Mucosa of descending colon (tissue), 3 donors: ENCODE measurements around the gene YJEFN3. TPM values are rescaled to one million over a fixed set of nuclear protein-coding genes. Genes with fewer than 3 reads are reported as not detected.

Source experiments
- ATAC-seq: fragments of 200-7000 bp; cut with Tn5 transposase; one replicate; pipeline ENCODE4 v1.9.1; 2020; ENCODE audit warnings: mild to moderate bottlenecking, moderate library complexity
- DNase-seq, 3 donors: peaks; one replicate each; pipeline ENCODE4 v3.0.0-alpha.2; 2020
- H3K36me3 ChIP-seq: fragments of 200-600 bp; one replicate; pipeline ENCODE4 v1.8.0; 2021; ENCODE audit warnings: low read depth, mild to moderate bottlenecking
- H3K4me1 ChIP-seq: fragments of 200-600 bp; one replicate; pipeline ENCODE4 v1.8.0; 2021; ENCODE audit warnings: low read depth, mild to moderate bottlenecking
- H3K4me3 ChIP-seq: fragments of 200-600 bp; one replicate; pipeline ENCODE4 v1.8.0; 2021; ENCODE audit warnings: mild to moderate bottlenecking
- H3K9me3 ChIP-seq: fragments of 200-600 bp; one replicate; pipeline ENCODE4 v1.8.0; 2021; ENCODE audit warnings: mild to moderate bottlenecking
- intact Hi-C, 2 donors: fragments of 100-400 bp; cut with DNase I in 1 of 2; cut with micrococcal nuclease in 1 of 2; formaldehyde crosslinking; loops; one replicate each; pipeline versions ENCODE4 v1.11.0 to v1.11.1; 2022; cut with DNase I, micrococcal nuclease
- long read RNA-seq, 2 donors: library from polyadenylated mRNA; unstranded; transcript quantifications; one replicate each; pipeline ENCODE4 v2.0.0, GENCODE V29; 2019 to 2021
- total RNA-seq, 3 donors: library from RNA; stranded (reverse); fragmentation: NEBNext Ultra II Directional in 2 of 3; extraction: Animal tissue kit (Norgen Biotek cat#: 25700) in 2 of 3; gene quantifications; one replicate each; pipeline versions ENCODE4 v1.2.1 to v1.2.4, GENCODE V29; 2021 to 2023
- TF ChIP-seq, protein P1 (sequence below): fragments of 200-600 bp; IDR thresholded peaks from one replicate; pipeline ENCODE4 v1.8.0; 2022; ENCODE audit warnings: antibody characterized with exemption, mild to moderate bottlenecking
- donor health status: DM: no; HTN: no; CAD: no; lungs with moderate emphysema.
- donor health status: DM: no; HTN: no; CAD: no.
- donor health status: DM: no; HTN: yes; CAD: no.

YJEFN3 gene, protein sequence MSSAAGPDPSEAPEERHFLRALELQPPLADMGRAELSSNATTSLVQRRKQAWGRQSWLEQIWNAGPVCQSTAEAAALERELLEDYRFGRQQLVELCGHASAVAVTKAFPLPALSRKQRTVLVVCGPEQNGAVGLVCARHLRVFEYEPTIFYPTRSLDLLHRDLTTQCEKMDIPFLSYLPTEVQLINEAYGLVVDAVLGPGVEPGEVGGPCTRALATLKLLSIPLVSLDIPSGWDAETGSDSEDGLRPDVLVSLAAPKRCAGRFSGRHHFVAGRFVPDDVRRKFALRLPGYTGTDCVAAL
- 10 to 100 TPM in 2 of 3 donors, 1 to 10 TPM in 1; 6.0 to 12.6 (median 10.6) TPM for total RNA-seq
- long read RNA-seq, donor 1, partial matches to known transcripts, result 0 of 1 reads
- long read RNA-seq, donor 1, other reads (novel, unspliced or antisense), result 1 of 1 reads
- long read RNA-seq, donor 2, partial matches to known transcripts, result 1 of 1 reads
- long read RNA-seq, donor 2, other reads (novel, unspliced or antisense), result 0 of 1 reads

DNA sequence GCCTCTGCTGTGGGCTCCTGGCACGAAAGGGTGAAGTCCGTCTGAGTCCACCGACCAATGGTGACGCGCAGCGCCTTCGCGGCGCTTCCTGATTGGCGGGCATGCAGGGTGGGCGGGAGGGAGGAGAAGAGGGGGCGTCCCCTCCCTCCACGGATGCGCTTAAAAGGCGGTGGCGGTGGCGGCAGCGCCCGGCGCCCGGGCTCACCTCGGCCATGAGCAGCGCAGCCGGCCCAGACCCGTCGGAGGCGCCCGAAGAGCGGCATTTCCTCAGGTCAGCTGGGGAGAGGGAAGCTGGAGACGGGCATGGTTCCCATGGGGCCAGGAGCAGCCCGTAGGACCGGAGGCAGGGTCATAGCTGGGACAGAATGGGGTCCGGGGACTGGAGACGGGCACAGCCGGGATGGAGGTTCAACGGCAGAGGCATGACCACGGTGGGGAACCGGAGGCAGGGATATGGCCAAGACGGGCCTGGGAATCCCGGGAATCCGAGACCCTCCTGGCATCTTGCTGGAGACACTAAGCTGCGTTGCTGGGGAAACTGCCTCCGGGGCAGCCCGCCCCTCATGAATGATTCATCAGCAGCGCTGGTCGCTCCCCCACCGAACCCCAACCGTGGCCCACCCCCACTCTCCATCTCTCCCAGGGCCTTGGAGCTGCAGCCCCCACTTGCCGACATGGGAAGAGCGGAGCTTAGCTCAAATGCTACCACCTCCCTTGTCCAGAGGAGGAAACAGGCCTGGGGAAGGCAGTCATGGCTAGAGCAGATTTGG, at the start of gene YJEFN3:
YJEFN3 (plus strand) TSS at position 191 of the 770 bp plus-strand sequence; CDS start at position 213, 22 bp downstream.
- intact Hi-C loops, result no loop called here

DNA sequence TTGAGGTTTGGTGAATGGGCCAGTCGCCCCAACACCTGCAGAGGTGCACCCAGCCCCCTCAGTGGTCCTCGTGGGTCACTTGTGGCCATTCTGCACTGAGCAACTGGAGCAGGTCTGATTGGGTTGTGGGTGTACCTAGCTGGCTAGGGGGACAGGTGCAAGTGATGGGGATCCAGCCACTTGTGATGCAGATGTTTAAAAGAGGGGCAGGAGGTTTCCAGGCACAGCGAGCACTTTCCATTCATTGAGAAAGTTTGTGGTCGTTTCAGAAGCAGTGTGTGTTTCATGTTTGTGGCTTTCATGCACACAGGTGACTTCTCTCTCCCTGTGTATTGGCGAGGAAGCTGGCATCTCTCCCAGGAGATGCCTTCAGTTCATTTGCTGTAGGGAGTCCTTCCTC, 48.0 kb upstream of the YJEFN3 start:
- intact Hi-C loops, result loop anchor here in 1 of 2 donors (10.0 kb wide), 1 partner anchor 76 kb away; the partner anchor contains the start of gene GATAD2A

More for the DNA sequence above, at the start of gene YJEFN3:
- H3K4me1 ChIP-seq, result peaks cover 6% of the 10 kb centered on the region
- DNase-seq (no peak), ATAC-seq (no peak)
- H3K4me3 ChIP-seq, result no peak within 1 kb of the TSS
- H3K36me3 ChIP-seq, result no peaks in the 10 kb centered on the region
- no peaks in the 10 kb centered on the region for H3K9me3 ChIP-seq
- TF ChIP-seq, protein P1, sequence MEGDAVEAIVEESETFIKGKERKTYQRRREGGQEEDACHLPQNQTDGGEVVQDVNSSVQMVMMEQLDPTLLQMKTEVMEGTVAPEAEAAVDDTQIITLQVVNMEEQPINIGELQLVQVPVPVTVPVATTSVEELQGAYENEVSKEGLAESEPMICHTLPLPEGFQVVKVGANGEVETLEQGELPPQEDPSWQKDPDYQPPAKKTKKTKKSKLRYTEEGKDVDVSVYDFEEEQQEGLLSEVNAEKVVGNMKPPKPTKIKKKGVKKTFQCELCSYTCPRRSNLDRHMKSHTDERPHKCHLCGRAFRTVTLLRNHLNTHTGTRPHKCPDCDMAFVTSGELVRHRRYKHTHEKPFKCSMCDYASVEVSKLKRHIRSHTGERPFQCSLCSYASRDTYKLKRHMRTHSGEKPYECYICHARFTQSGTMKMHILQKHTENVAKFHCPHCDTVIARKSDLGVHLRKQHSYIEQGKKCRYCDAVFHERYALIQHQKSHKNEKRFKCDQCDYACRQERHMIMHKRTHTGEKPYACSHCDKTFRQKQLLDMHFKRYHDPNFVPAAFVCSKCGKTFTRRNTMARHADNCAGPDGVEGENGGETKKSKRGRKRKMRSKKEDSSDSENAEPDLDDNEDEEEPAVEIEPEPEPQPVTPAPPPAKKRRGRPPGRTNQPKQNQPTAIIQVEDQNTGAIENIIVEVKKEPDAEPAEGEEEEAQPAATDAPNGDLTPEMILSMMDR, result no peak

DNA sequence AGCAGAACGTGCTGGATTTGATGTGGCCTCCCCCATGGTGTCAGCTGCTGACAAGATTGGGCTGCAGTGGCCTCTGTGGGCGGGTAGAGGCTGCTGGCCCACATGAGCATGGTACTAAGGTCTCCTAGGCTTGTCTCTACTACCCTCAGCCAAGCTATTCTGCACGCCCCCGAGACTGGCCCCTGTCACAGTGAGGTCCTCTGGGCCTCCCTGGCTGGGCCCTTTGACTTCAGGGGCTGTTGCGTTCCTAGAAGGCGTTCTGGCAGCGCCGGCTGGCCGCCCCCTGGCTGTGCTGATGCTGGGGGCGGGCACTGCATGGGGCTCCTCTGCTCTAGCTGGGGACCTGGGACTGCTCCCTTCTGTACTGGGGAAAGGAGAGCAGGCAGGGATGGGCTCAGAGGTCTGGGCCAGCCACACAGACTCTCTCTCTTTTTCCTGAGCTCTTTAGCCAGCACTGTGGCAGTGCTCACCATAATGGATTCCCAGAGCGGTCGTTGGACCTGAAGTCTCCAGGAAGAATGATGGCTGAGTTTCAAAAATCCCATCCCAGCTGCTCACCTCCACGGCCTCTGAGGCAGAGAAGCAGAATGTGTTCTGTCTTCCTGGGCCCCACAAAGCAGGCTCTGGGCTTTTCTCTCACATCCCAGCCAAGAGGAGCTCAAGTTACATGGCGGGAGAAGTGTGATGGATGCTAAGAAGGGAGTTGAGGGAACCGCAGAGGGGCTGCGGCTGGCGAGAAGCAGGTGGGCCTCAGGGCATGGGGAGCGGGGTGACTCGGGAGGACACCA, 45.7 kb upstream of the YJEFN3 start:
- DNase-seq, result peak in 1 of 3 donors; percentile 43
- Histone ChIP-seq H3K36me3 (no peaks in the 10 kb centered on the region), H3K9me3 (no peaks in the 10 kb centered on the region), H3K4me1 (peaks cover 25% of the 10 kb centered on the region), H3K4me3 (no peak overlapping the region)
- TF ChIP-seq, protein P1, result no peak
- ATAC-seq, result no peak
- intact Hi-C loops, result loop anchor here in 1 of 2 donors (10.0 kb wide), 1 partner anchor 78 kb away; the partner anchor contains the start of gene GATAD2A

More for the DNA sequence above, 48.0 kb upstream of the YJEFN3 start:
- Histone ChIP-seq H3K36me3 (no peaks in the 10 kb centered on the region), H3K4me1 (peaks cover 15% of the 10 kb centered on the region), H3K9me3 (no peaks in the 10 kb centered on the region), H3K4me3 (no peak overlapping the region)
- DNase-seq (no peak), ATAC-seq (no peak)
- TF ChIP-seq, protein P1, result no peak

DNA sequence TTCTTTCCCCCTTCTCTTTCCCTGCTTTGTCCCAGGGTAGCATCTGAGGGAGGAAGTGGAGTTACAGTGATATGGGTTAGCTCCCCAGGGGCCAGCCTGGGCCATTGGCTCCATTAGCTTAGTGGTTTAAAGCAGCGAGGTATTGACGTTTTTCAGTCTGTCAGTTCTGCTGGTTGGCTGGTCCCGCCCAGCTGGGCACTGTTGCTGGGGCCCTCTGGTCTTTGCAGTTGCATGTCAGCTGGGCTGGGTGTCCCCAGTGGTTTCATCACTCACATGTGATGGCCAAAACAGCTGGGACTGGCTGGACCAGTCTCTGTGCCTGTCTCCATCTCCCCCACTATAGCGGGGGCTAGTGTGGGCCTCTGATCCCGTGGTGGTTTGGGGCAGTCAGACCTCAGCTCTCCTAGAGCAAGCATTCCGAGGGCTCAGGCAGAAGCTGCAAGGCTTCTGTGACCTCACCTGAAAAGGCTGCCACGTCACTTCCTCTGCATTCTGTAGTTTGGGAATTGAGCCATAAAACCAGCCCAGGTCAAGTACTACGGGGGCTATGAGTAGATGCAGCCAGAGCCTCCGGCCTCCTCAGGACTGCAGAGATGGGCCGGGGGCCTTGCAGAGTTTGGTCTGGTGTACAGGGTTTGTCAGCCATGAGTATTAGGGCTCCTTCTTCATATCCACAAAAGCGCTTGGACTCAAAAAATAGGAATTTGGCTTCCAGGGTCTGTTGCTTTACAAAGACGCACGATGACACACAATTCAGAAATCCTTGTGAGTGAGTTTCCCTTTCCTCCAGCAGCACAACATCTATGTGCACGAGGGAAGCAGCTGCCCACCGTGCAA, 43.3 kb upstream of the YJEFN3 start:
- H3K9me3 ChIP-seq, result no peaks in the 10 kb centered on the region
- intact Hi-C loops, result loop anchor here in 1 of 2 donors (10.0 kb wide), 1 partner anchor 81 kb away; the partner anchor contains the start of gene GATAD2A
- peak in 1 of 3 donors; percentile 52 for DNase-seq

More for the DNA sequence above, 43.3 kb upstream of the YJEFN3 start:
- no peak for ATAC-seq
- TF ChIP-seq, protein P1, result no peak
- Histone ChIP-seq H3K4me3 (no peak overlapping the region), H3K4me1 (peaks cover 41% of the 10 kb centered on the region), H3K36me3 (no peaks in the 10 kb centered on the region)
